Keratinocyte (primary cell): ENCODE results near the gene RBMS3. TPM values are rescaled to one million over a fixed set of nuclear protein-coding genes. Genes with fewer than 3 reads are reported as not detected.

Source experiments
- DNase-seq: peaks from one replicate; pipeline ENCODE4 v3.0.0-alpha.2; 2011; ENCODE audit warnings: low read depth, missing footprints, low spot score
- FAIRE-seq: peaks from 2 replicates; lab custom pipeline; 2011; peaks lifted over from hg19 to GRCh38; lab: Jason Lieb, UNC
- H2AFZ ChIP-seq: 2 replicates; pipeline ENCODE4 v1.6.0; 2012; ENCODE audit warnings: low read length, control low read depth, inconsistent platforms; ENCODE audit not compliant: control insufficient read depth
- H3K27ac ChIP-seq: 2 replicates; pipeline ENCODE4 v1.5.1; 2011; ENCODE audit warnings: low read length; ENCODE audit not compliant: control insufficient read depth, insufficient read depth
- H3K27me3 ChIP-seq: 3 replicates; pipeline ENCODE4 v1.6.0; 2011; ENCODE audit warnings: low read length; ENCODE audit not compliant: control insufficient read depth, insufficient read depth; ENCODE audit errors: extremely low read depth
- H3K36me3 ChIP-seq, 2 experiments: 2 replicates in 1 of 2; 3 replicates in 1 of 2; pipeline ENCODE4 v1.5.1; 2011; ENCODE audit warnings: low read length in 2 of 2, mild to moderate bottlenecking in 1 of 2; ENCODE audit not compliant: control insufficient read depth in 2 of 2, insufficient read depth in 2 of 2; ENCODE audit errors: extremely low read depth in 1 of 2
- H3K4me1 ChIP-seq: 3 replicates; pipeline ENCODE4 v1.5.1; 2011; ENCODE audit warnings: low read length; ENCODE audit not compliant: control insufficient read depth, insufficient read depth; ENCODE audit errors: extremely low read depth
- H3K4me2 ChIP-seq: 3 replicates; pipeline ENCODE4 v1.6.0; 2011; ENCODE audit warnings: low read depth, low read length; ENCODE audit not compliant: control insufficient read depth, insufficient read depth; ENCODE audit errors: extremely low read depth
- H3K4me3 ChIP-seq, 3 experiments: fragments of 200-600 bp in 1 of 3; sonication (generic) in 1 of 3; 2 replicates in 2 of 3; 3 replicates in 1 of 3; pipeline ENCODE4 v1.5.1; 2011 to 2016; ENCODE audit warnings: low read length in 3 of 3, mild to moderate bottlenecking in 3 of 3, control low read depth in 2 of 3, inconsistent platforms in 1 of 3, low read depth in 1 of 3, mixed read lengths in 1 of 3, mixed run types in 1 of 3, moderate library complexity in 1 of 3; ENCODE audit not compliant: control insufficient read depth in 2 of 3, insufficient read depth in 2 of 3; ENCODE audit errors: extremely low read depth in 1 of 3
- H3K79me2 ChIP-seq: 2 replicates; pipeline ENCODE4 v1.6.0; 2012; ENCODE audit warnings: low read length; ENCODE audit not compliant: control insufficient read depth, insufficient read depth
- H3K9ac ChIP-seq: 3 replicates; pipeline ENCODE4 v1.6.0; 2011; ENCODE audit warnings: low read length; ENCODE audit not compliant: control insufficient read depth, insufficient read depth; ENCODE audit errors: extremely low read depth
- H3K9me1 ChIP-seq: 3 replicates; pipeline ENCODE4 v1.6.0; 2011; ENCODE audit warnings: low read length; ENCODE audit not compliant: control insufficient read depth, insufficient read depth; ENCODE audit errors: extremely low read depth
- H3K9me3 ChIP-seq: 2 replicates; pipeline ENCODE4 v1.5.1; 2012; ENCODE audit warnings: low read depth, low read length; ENCODE audit not compliant: control insufficient read depth
- H4K20me1 ChIP-seq: 3 replicates; pipeline ENCODE4 v1.6.0; 2011; ENCODE audit warnings: low read length; ENCODE audit not compliant: control insufficient read depth, insufficient read depth; ENCODE audit errors: extremely low read depth
- CTCF ChIP-seq, 3 experiments: IDR thresholded peaks in 1 of 3; conservative IDR thresholded peaks in 1 of 3; optimal IDR thresholded peaks in 1 of 3; 2 replicates in 2 of 3; 3 replicates in 1 of 3; pipeline versions ENCODE3 to v1.5.1; 2011; ENCODE audit warnings: low read length in 3 of 3, mild to moderate bottlenecking in 3 of 3, moderate library complexity in 2 of 3, control low read depth in 1 of 3, inconsistent platforms in 1 of 3; ENCODE audit not compliant: insufficient read depth in 2 of 3; ENCODE audit errors: extremely low read depth in 1 of 3
- EZH2 ChIP-seq: IDR thresholded peaks from one replicate; pipeline ENCODE4 v1.6.1; 2012; ENCODE audit warnings: inconsistent platforms, mild to moderate bottlenecking, low read length, moderate library complexity
- dilution Hi-C: fragments of 300-500 bp; cut with MboI; formaldehyde crosslinking; loops from one replicate; pipeline ENCODE4 v1.7.0; 2020; ENCODE audit warnings: low sequenced_read_pairs; ENCODE audit not compliant: extremely low pct_ligation_motif_present
- polyA plus RNA-seq, 5 experiments: library from polyadenylated mRNA; depleted of rRNA in 3 of 5; stranded (reverse) in 3 of 5; stranded (forward) in 1 of 5; unstranded in 1 of 5; fragments of >200 nt; gene quantifications; 1 replicate in 1 of 5; 2 replicates in 3 of 5; 3 replicates in 1 of 5; pipeline versions ENCODE4 v1.2.1 to v1.2.3, GENCODE V29; 2011 to 2012; ENCODE audit warnings: missing spikeins in 2 of 5, low read depth in 1 of 5, low replicate concordance in 1 of 5

The RBMS3 gene
- polyA plus RNA-seq, 1 donor (not counting 4 experiments of a cell fraction or from before 2014, with no cell fraction given): 2.3 TPM

DNA sequence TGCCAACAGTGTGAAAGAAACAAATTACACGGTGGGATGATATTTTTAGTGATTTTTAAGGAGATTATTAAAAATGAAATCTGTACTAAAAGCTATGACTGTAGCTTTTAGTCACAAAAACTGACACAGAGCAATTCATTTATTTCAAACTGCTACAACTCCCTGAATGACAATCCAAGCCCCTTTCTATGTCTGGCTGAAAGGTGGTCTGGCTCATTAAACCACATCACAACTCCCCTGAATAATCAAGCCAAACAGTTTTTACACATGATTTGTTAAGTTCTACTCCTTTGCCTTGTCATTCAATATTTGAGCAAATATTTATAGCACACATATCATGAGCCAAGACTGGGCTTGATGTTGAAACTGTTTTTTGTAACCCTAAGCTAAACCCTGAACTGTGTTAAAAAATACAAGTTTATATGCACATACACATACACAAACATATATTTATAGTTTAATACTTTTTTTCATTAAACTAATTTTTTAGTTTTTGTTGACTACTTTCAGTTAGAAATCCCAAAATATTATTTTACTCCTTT is 125.5 kb downstream of the RBMS3 start:
- no peak overlapping the region for H3K4me3 ChIP-seq
- H4K20me1 ChIP-seq: no peaks in the 10 kb centered on the region
- no peak overlapping the region for H3K27ac ChIP-seq
- H3K9me1 ChIP-seq: no peaks in the 10 kb centered on the region
- H2AFZ ChIP-seq: no peak overlapping the region
- H3K27me3 ChIP-seq: no peaks in the 10 kb centered on the region
- H3K9me3 ChIP-seq: no peaks in the 10 kb centered on the region
- TF ChIP-seq EZH2 (no peak), CTCF (optimal IDR thresholded peaks at IDR 0.05 in 1 of 3, IDR thresholded peaks at IDR 0.05 in 1 of 3, conservative IDR thresholded peaks at IDR 0.05 in 1 of 3; ENCODE audit: extremely low read depth in 1 of 3, insufficient read depth in 2 of 3, low read length in 3 of 3) (no peak)
- dilution Hi-C loops: no loop called here
- no peak for FAIRE-seq
- H3K9ac ChIP-seq: no peak overlapping the region
- no peaks in the 10 kb centered on the region for H3K36me3 ChIP-seq
- no peaks in the 10 kb centered on the region for H3K79me2 ChIP-seq
- peaks cover 5% of the 10 kb centered on the region for H3K4me1 ChIP-seq
- no peak overlapping the region for H3K4me2 ChIP-seq
- no peak for DNase-seq

DNA sequence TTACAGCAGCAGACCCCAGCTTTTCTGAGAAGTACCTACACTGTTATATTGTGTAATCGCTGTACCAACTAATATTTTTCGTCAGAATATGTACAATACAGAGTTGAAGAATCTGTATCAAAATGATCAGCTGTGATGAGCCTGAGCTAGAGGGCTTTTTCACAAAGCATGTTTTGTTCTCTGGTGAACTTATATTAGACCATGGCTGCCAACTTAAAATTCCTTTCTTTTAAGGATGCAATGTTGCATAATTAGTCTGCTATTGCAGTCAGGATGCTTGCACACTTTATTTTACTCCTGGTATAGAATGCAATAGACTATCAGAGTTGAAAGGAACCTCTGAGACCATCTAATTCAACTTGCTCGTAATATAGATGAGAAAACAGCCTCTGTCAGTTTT is 127.8 kb downstream of the RBMS3 start:
- no peak overlapping the region for H3K4me2 ChIP-seq
- FAIRE-seq: no peak
- no peak overlapping the region for H3K27ac ChIP-seq
- no peaks in the 10 kb centered on the region for H4K20me1 ChIP-seq
- no peak overlapping the region for H2AFZ ChIP-seq
- H3K36me3 ChIP-seq: no peaks in the 10 kb centered on the region
- H3K79me2 ChIP-seq: no peaks in the 10 kb centered on the region
- H3K9me1 ChIP-seq: no peaks in the 10 kb centered on the region
- dilution Hi-C loops: no loop called here
- no peaks in the 10 kb centered on the region for H3K9me3 ChIP-seq
- H3K9ac ChIP-seq: no peak overlapping the region
- no peak for DNase-seq
- H3K4me3 ChIP-seq: no peak overlapping the region
- H3K27me3 ChIP-seq: no peaks in the 10 kb centered on the region
- peaks cover 5% of the 10 kb centered on the region for H3K4me1 ChIP-seq
- TF ChIP-seq EZH2 (no peak), CTCF (optimal IDR thresholded peaks at IDR 0.05 in 1 of 3, IDR thresholded peaks at IDR 0.05 in 1 of 3, conservative IDR thresholded peaks at IDR 0.05 in 1 of 3; ENCODE audit: extremely low read depth in 1 of 3, insufficient read depth in 2 of 3, low read length in 3 of 3) (no peak)
